ENCODE measurements around the gene ME1.
A peak's percentile ranks its signal among the peaks of the same experiment; 100 is the strongest.

Gene ME1

GRCh38 chr6:83313882-83314281, 117.0 kb downstream of the ME1 start:
- no peak for DNase-seq (ENCODE audit: low read depth, low spot score)
- ChIA-PET CTCF (no interaction called here), POLR2A (no interaction called here)
- no peak overlapping the region for H3K4me3 ChIP-seq (ENCODE audit: low read depth, low read length)
- TF ChIP-seq CTCF (IDR thresholded peaks at IDR 0.05; ENCODE audit: insufficient read depth, low read length, missing control alignments) = no peak

GRCh38 chr6:83311231-83311630, 119.6 kb downstream of the ME1 start:
- peak; percentile 50 for DNase-seq (ENCODE audit: low read depth, low spot score)
- CTCF ChIA-PET = no interaction called here

GRCh38 chr6:83310046-83310445, 120.8 kb downstream of the ME1 start:
- H3K4me3 ChIP-seq (ENCODE audit: low read depth, low read length) = no peak overlapping the region
- TF ChIP-seq CTCF (IDR thresholded peaks at IDR 0.05; ENCODE audit: insufficient read depth, low read length, missing control alignments) = no peak
- ChIA-PET POLR2A (no interaction called here), CTCF (interaction anchor here (0.7 to 0.9 kb wide), 2 partner anchors 55 to 205 kb away, joined by 3 to 4 read pairs; no protein-coding TSS in a partner anchor)
- no peak for DNase-seq (ENCODE audit: low read depth, low spot score)

More at GRCh38 chr6:83311231-83311630, 119.6 kb downstream of the ME1 start:
- POLR2A ChIA-PET = no interaction called here
- H3K4me3 ChIP-seq (ENCODE audit: low read depth, low read length) = no peak overlapping the region
- no peak for TF ChIP-seq CTCF (IDR thresholded peaks at IDR 0.05; ENCODE audit: insufficient read depth, low read length, missing control alignments)

- ChIA-PET POLR2A (no interaction called here), CTCF (interaction anchor here (0.9 kb wide), 1 partner anchor 205 kb away, joined by 3 read pairs; no protein-coding TSS in a partner anchor)
- TF ChIP-seq CTCF (IDR thresholded peaks at IDR 0.05; ENCODE audit: insufficient read depth, low read length, missing control alignments) = no peak
- H3K4me3 ChIP-seq (ENCODE audit: low read depth, low read length) = no peak overlapping the region
- no peak for DNase-seq (ENCODE audit: low read depth, low spot score)
Observed at GRCh38 chr6:83309344-83309743, 121.5 kb downstream of the ME1 start.

- ChIA-PET POLR2A (no interaction called here), CTCF (no interaction called here)
- no peak overlapping the region for H3K4me3 ChIP-seq (ENCODE audit: low read depth, low read length)
- no peak for TF ChIP-seq CTCF (IDR thresholded peaks at IDR 0.05; ENCODE audit: insufficient read depth, low read length, missing control alignments)
- DNase-seq (ENCODE audit: low read depth, low spot score) = no peak
Observed at GRCh38 chr6:83308833-83309232, 122.0 kb downstream of the ME1 start.

- POLR2A ChIA-PET = no interaction called here
- CTCF ChIA-PET = no interaction called here
- DNase-seq (ENCODE audit: low read depth, low spot score) = no peak
- no peak for TF ChIP-seq CTCF (IDR thresholded peaks at IDR 0.05; ENCODE audit: insufficient read depth, low read length, missing control alignments)
- no peak overlapping the region for H3K4me3 ChIP-seq (ENCODE audit: low read depth, low read length)
Observed at GRCh38 chr6:83307849-83308248, 123.0 kb downstream of the ME1 start.

All from AG04449 (cell line).